Colonic mucosa (tissue), 4 donors: Measurements from ENCODE around the gene FRZB. TPM values are rescaled to one million over a fixed set of nuclear protein-coding genes. Genes with fewer than 3 reads are reported as not detected.
"Not testable (repeated sequence)": the region's sequence is repeated elsewhere in the genome, so short reads cannot be mapped to it uniquely, and the experiment has no call there.

Source experiments
- DNase-seq: peaks from one replicate; pipeline ENCODE4 v3.0.0-alpha.2; 2020
- H3K27ac ChIP-seq: fragments of 200-600 bp; one replicate; pipeline ENCODE4 v1.8.0; 2021
- H3K27me3 ChIP-seq: fragments of 200-600 bp; one replicate; pipeline ENCODE4 v1.8.0; 2021
- H3K36me3 ChIP-seq: fragments of 200-600 bp; one replicate; pipeline ENCODE4 v1.8.0; 2021
- H3K4me1 ChIP-seq: fragments of 200-600 bp; one replicate; pipeline ENCODE4 v1.8.0; 2021; ENCODE audit warnings: mild to moderate bottlenecking
- H3K4me3 ChIP-seq: fragments of 200-600 bp; one replicate; pipeline ENCODE4 v1.8.0; 2021
- H3K9ac ChIP-seq, 2 donors: one replicate each; pipeline ENCODE4 v1.7.0; 2013; ENCODE audit warnings: control low read depth in 2 of 2, low read depth in 2 of 2, low read length in 2 of 2
- H3K9me3 ChIP-seq: fragments of 200-600 bp; one replicate; pipeline ENCODE4 v1.8.0; 2021
- CTCF ChIP-seq: fragments of 200-600 bp; IDR thresholded peaks from one replicate; pipeline ENCODE4 v1.8.0; 2022; ENCODE audit warnings: antibody characterized with exemption, mild to moderate bottlenecking
- intact Hi-C: fragments of 100-400 bp; cut with DNase I; formaldehyde crosslinking; loops from one replicate; pipeline ENCODE4 v1.14.1; 2022
- total RNA-seq, 2 donors: library from RNA; stranded (reverse); fragmentation: NEBNext Ultra II Directional in 1 of 2; extraction: Animal tissue kit (Norgen Biotek cat#: 25700) in 1 of 2; gene quantifications; one replicate each; pipeline ENCODE4 v1.2.1, GENCODE V29; 2021
- donor health status: healthy.
- donor health status: DM: no; HTN: no; CAD: no.
- donor health status: DM: no; HTN: no; CAD: no.

FRZB gene
- total RNA-seq, 2 donors from 2014 or later: 12.8 to 26.8 TPM

- no peak for DNase-seq
- intact Hi-C loops: no loop called here
Measured at GRCh38 chr2:182887753-182888415, 21.4 kb upstream of the FRZB start.

GRCh38 chr2:182887093-182887492 is 20.7 kb upstream of the FRZB start:
- intact Hi-C loops: no loop called here
- Histone ChIP-seq H3K27me3 (no peaks in the 10 kb centered on the region), H3K36me3 (no peaks in the 10 kb centered on the region), H3K9ac (no peak overlapping the region), H3K27ac (no peak overlapping the region), H3K4me1 (no peaks in the 10 kb centered on the region), H3K4me3 (no peak overlapping the region), H3K9me3 (no peaks in the 10 kb centered on the region)
- DNase-seq: no peak
- no peak for TF ChIP-seq CTCF

More at GRCh38 chr2:182887753-182888415, 21.4 kb upstream of the FRZB start:
- Histone ChIP-seq H3K9me3 (no peaks in the 10 kb centered on the region), H3K4me1 (no peaks in the 10 kb centered on the region), H3K4me3 (no peak overlapping the region), H3K27ac (no peak overlapping the region), H3K9ac (no peak overlapping the region), H3K36me3 (no peaks in the 10 kb centered on the region), H3K27me3 (no peaks in the 10 kb centered on the region)
- no peak for TF ChIP-seq CTCF

GRCh38 chr2:182885771-182886170 is 19.3 kb upstream of the FRZB start:
- Histone ChIP-seq H3K27me3 (no peaks in the 10 kb centered on the region), H3K9ac (no peak overlapping the region), H3K4me1 (no peaks in the 10 kb centered on the region), H3K27ac (no peak overlapping the region), H3K9me3 (no peaks in the 10 kb centered on the region), H3K4me3 (no peak overlapping the region), H3K36me3 (no peaks in the 10 kb centered on the region)
- intact Hi-C loops: no loop called here
- no peak for TF ChIP-seq CTCF
- no peak for DNase-seq

- Histone ChIP-seq H3K4me3 (no peak overlapping the region), H3K9me3 (no peaks in the 10 kb centered on the region), H3K4me1 (no peaks in the 10 kb centered on the region), H3K9ac (no peak overlapping the region), H3K27ac (no peak overlapping the region), H3K27me3 (no peaks in the 10 kb centered on the region), H3K36me3 (no peaks in the 10 kb centered on the region)
- DNase-seq: no peak
- intact Hi-C loops: no loop called here
- no peak for TF ChIP-seq CTCF
Measured at GRCh38 chr2:182883451-182883850, 17.0 kb upstream of the FRZB start.

- H3K4me1 ChIP-seq, DNase-seq, H3K9me3 ChIP-seq, intact Hi-C loops, H3K27me3 ChIP-seq, H3K4me3 ChIP-seq, H3K27ac ChIP-seq, H3K9ac ChIP-seq, H3K36me3 ChIP-seq: not testable (repeated sequence)
Measured at GRCh38 chr2:182880100-182880499, 13.7 kb upstream of the FRZB start.

GRCh38 chr2:182876653-182877052 is 10.2 kb upstream of the FRZB start:
- H3K4me1 ChIP-seq, intact Hi-C loops, H3K27ac ChIP-seq, H3K27me3 ChIP-seq, H3K36me3 ChIP-seq, DNase-seq, H3K9me3 ChIP-seq, H3K9ac ChIP-seq, H3K4me3 ChIP-seq: not testable (repeated sequence)
